Vagina (tissue), 2 donors: ENCODE measurements around the gene LSM14A.

Experiments
- POLR2A ChIP-seq, 2 donors: fragments of 450-650 bp; IDR thresholded peaks; one replicate each; pipeline ENCODE4 v1.6.1; 2017; ENCODE audit warnings: antibody characterized with exemption in 2 of 2, mild to moderate bottlenecking in 2 of 2, moderate library complexity in 2 of 2
- POLR2AphosphoS5 ChIP-seq, 2 donors: sonication (generic); formaldehyde crosslinking; IDR thresholded peaks; one replicate each; pipeline ENCODE4 v1.9.0; 2017; ENCODE audit warnings: antibody characterized with exemption in 2 of 2, mild to moderate bottlenecking in 2 of 2, low read depth in 1 of 2; ENCODE audit not compliant: insufficient read depth in 1 of 2
- TF ChIP-seq, protein P1 (sequence below), 3 experiments: fragments of 450-650 bp in 2 of 3; fragments of 200-600 bp in 1 of 3; sonication (generic) in 1 of 3; IDR thresholded peaks; one replicate each; pipeline ENCODE4 v1.5.1; 2017 to 2019; ENCODE audit warnings: antibody characterized with exemption in 3 of 3, mild to moderate bottlenecking in 2 of 3, moderate library complexity in 2 of 3

- TF ChIP-seq POLR2A (IDR thresholded peaks at IDR 0.05) (no peak), POLR2AphosphoS5 (IDR thresholded peaks at IDR 0.05; ENCODE audit: insufficient read depth in 1 of 2, low read depth in 1 of 2) (no peak)
- TF ChIP-seq, protein P1, sequence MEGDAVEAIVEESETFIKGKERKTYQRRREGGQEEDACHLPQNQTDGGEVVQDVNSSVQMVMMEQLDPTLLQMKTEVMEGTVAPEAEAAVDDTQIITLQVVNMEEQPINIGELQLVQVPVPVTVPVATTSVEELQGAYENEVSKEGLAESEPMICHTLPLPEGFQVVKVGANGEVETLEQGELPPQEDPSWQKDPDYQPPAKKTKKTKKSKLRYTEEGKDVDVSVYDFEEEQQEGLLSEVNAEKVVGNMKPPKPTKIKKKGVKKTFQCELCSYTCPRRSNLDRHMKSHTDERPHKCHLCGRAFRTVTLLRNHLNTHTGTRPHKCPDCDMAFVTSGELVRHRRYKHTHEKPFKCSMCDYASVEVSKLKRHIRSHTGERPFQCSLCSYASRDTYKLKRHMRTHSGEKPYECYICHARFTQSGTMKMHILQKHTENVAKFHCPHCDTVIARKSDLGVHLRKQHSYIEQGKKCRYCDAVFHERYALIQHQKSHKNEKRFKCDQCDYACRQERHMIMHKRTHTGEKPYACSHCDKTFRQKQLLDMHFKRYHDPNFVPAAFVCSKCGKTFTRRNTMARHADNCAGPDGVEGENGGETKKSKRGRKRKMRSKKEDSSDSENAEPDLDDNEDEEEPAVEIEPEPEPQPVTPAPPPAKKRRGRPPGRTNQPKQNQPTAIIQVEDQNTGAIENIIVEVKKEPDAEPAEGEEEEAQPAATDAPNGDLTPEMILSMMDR (IDR thresholded peaks at IDR 0.05), result no peak
These were observed 106.5 kb downstream of the LSM14A start for GRCh38 chr19:34278783-34279182.
